NCI-H187 treated with DMSO at 0.1 percent for 48 hours (cell line): ENCODE results near the gene FAM13A.
"Not testable (repeated sequence)": the region's sequence is repeated elsewhere in the genome, so short reads cannot be mapped to it uniquely, and the experiment has no call there.

Experiments used
- DNase-seq: peaks from one replicate; lab custom pipeline; 2025; lab: John Stamatoyannopoulos, UW

The FAM13A gene

GRCh38 chr4:89056953-89057398 lies at the start of gene FAM13A:
FAM13A (minus strand) TSS chr4:89057185; CDS start chr4:89056964, 221 bp downstream.
- DNase-seq = peak; percentile 99

- no peak for DNase-seq
These were observed 48.7 kb upstream of the FAM13A start for GRCh38 chr4:89105726-89106125.

GRCh38 chr4:89101256-89102161 lies 44.5 kb upstream of the FAM13A start:
- no peak for DNase-seq

- DNase-seq = no peak
These were observed 43.9 kb upstream of the FAM13A start for GRCh38 chr4:89100853-89101252.

- no peak for DNase-seq
These were observed 42.5 kb upstream of the FAM13A start for GRCh38 chr4:89099471-89099870.

GRCh38 chr4:89099034-89099433 lies 42.0 kb upstream of the FAM13A start:
- no peak for DNase-seq

- no peak for DNase-seq
These were observed 21.3 kb upstream of the FAM13A start for GRCh38 chr4:89078300-89078699.

- DNase-seq = no peak
These were observed 20.8 kb upstream of the FAM13A start for GRCh38 chr4:89077761-89078160.

GRCh38 chr4:89072921-89073320 lies 15.9 kb upstream of the FAM13A start:
- no peak for DNase-seq

- no peak for DNase-seq
These were observed 14.3 kb upstream of the FAM13A start for GRCh38 chr4:89071311-89071710.

GRCh38 chr4:89070041-89070440 lies 13.1 kb upstream of the FAM13A start:
- no peak for DNase-seq

GRCh38 chr4:89069481-89069880 lies 12.5 kb upstream of the FAM13A start:
- DNase-seq = no peak

- DNase-seq = no peak
These were observed 10.4 kb upstream of the FAM13A start for GRCh38 chr4:89067417-89067816.

GRCh38 chr4:89064848-89065247 lies 7.9 kb upstream of the FAM13A start:
- no peak for DNase-seq

GRCh38 chr4:89057844-89058243 lies 859 bp upstream of the FAM13A start:
- DNase-seq = not testable (repeated sequence)

- DNase-seq = no peak
These were observed 563 bp downstream of the FAM13A start for GRCh38 chr4:89056292-89056952.

GRCh38 chr4:89055157-89056080 lies 1.6 kb downstream of the FAM13A start:
- no peak for DNase-seq

GRCh38 chr4:89054627-89055026 lies 2.4 kb downstream of the FAM13A start:
- no peak for DNase-seq

- DNase-seq = no peak
These were observed 7.1 kb downstream of the FAM13A start for GRCh38 chr4:89049853-89050252.

GRCh38 chr4:89048906-89049601 lies 7.9 kb downstream of the FAM13A start:
- no peak for DNase-seq

- no peak for DNase-seq
These were observed 12.7 kb downstream of the FAM13A start for GRCh38 chr4:89044147-89044900.
